Gastrocnemius medialis (tissue), 4 donors: ENCODE measurements around the gene LRATD1.

Experiments
- POLR2A ChIP-seq, 2 donors: fragments of 450-650 bp; IDR thresholded peaks; one replicate each; pipeline ENCODE4 v1.6.1; 2017; ENCODE audit warnings: antibody characterized with exemption in 2 of 2, mild to moderate bottlenecking in 2 of 2, moderate library complexity in 2 of 2
- TF ChIP-seq, protein P1 (sequence below), 5 experiments: fragments of 450-650 bp in 3 of 5; fragments of 200-600 bp in 2 of 5; sonication (generic) in 2 of 5; IDR thresholded peaks in 4 of 5; conservative IDR thresholded peaks in 1 of 5; 1 replicate in 4 of 5; 2 replicates in 1 of 5; pipeline ENCODE4 v1.5.1; 2016 to 2019; ENCODE audit warnings: antibody characterized with exemption in 5 of 5, mild to moderate bottlenecking in 3 of 5, moderate library complexity in 3 of 5

DNA sequence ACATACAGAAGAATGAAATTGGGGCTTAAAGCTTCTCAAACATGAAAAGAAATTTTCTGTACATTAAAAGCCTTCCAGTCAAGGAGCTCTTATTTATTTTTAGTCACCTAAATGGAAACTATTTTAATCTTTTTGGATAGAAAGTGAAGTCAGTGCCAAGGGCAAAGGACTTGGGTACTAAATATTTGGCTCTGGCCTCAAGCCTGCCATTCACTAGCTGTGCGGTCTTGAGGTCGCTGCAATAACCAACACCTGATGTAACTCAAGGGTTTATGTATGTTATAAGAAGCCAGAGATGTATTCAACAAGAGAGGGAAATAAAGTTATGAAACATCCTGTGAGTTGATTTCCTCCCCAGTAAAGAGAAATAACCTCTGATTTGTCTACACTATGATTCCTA lies 49.5 kb upstream of the LRATD1 start:
- TF ChIP-seq, protein P1, sequence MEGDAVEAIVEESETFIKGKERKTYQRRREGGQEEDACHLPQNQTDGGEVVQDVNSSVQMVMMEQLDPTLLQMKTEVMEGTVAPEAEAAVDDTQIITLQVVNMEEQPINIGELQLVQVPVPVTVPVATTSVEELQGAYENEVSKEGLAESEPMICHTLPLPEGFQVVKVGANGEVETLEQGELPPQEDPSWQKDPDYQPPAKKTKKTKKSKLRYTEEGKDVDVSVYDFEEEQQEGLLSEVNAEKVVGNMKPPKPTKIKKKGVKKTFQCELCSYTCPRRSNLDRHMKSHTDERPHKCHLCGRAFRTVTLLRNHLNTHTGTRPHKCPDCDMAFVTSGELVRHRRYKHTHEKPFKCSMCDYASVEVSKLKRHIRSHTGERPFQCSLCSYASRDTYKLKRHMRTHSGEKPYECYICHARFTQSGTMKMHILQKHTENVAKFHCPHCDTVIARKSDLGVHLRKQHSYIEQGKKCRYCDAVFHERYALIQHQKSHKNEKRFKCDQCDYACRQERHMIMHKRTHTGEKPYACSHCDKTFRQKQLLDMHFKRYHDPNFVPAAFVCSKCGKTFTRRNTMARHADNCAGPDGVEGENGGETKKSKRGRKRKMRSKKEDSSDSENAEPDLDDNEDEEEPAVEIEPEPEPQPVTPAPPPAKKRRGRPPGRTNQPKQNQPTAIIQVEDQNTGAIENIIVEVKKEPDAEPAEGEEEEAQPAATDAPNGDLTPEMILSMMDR (IDR thresholded peaks at IDR 0.05 in 4 of 5, conservative IDR thresholded peaks at IDR 0.05 in 1 of 5), result no peak
- TF ChIP-seq POLR2A (IDR thresholded peaks at IDR 0.05), result no peak
